ENCODE data around the gene LTO1. TPM values are rescaled to one million over a fixed set of nuclear protein-coding genes. Genes with fewer than 3 reads are reported as not detected.
"Not testable (repeated sequence)": the region's sequence is repeated elsewhere in the genome, so short reads cannot be mapped to it uniquely, and the experiment has no call there.

Gene LTO1
- polyA plus RNA-seq, 1 of the 3 experiments (the other 2 are of a cell fraction) = 30.8 TPM

- no peak for TF ChIP-seq USF2 (IDR thresholded peaks at IDR 0.05; ENCODE audit: borderline replicate concordance, low read depth, low read length)
- TF ChIP-seq EZH2phosphoT487 (IDR thresholded peaks at IDR 0.05; ENCODE audit: borderline replicate concordance, low read depth) = no peak
- TF ChIP-seq MEF2A (IDR thresholded peaks at IDR 0.05; ENCODE audit: borderline replicate concordance, low read depth) = no peak
- TF ChIP-seq ELF1 (IDR thresholded peaks at IDR 0.05) = no peak
Measured at GRCh38 chr11:69689484-69690319, 14.5 kb upstream of the LTO1 start (continued).

GRCh38 chr11:69687969-69688771 lies 13.0 kb upstream of the LTO1 start:
- H2AFZ ChIP-seq (ENCODE audit: low read depth); H3K4me2 ChIP-seq; H4K20me1 ChIP-seq (ENCODE audit: insufficient read depth); H3K9me2 ChIP-seq; POLR2A ChIA-PET; H3K9me3 ChIP-seq; DNase-seq; H3K79me2 ChIP-seq (ENCODE audit: insufficient read depth); H3K9ac ChIP-seq; H3K4me1 ChIP-seq (ENCODE audit: control insufficient read depth in 1 of 2, insufficient read depth in 2 of 2, low read depth in 1 of 2, low read length in 1 of 2); CTCF ChIA-PET; H3F3A ChIP-seq (replicated peaks; ENCODE audit: insufficient read depth); H3K27me3 ChIP-seq (ENCODE audit: insufficient read depth); H3K4me3 ChIP-seq (ENCODE audit: low read depth in 2 of 2, low read length in 1 of 2); H3K27ac ChIP-seq (ENCODE audit: low read depth in 2 of 2, low read length in 1 of 2); H3K36me3 ChIP-seq (replicated peaks in 1 of 2; ENCODE audit: control insufficient read depth in 1 of 2, insufficient read depth in 2 of 2, low read length in 1 of 2): not testable (repeated sequence)
- 67% methylated on average over 5 of the region's 5 CpGs for WGBS (ENCODE audit: low lambda C conversion rate)

GRCh38 chr11:69686856-69687255 lies 11.7 kb upstream of the LTO1 start:
- no peaks in the 10 kb centered on the region; a peak in 1 of 4 replicates for H3K4me1 ChIP-seq (ENCODE audit: control insufficient read depth in 1 of 2, insufficient read depth in 2 of 2, low read depth in 1 of 2, low read length in 1 of 2)
- ChIA-PET POLR2A (no interaction called here), CTCF (interaction anchor here (0.8 to 4.9 kb wide), 16 partner anchors 9 to 513 kb away, joined by 3 to 55 read pairs (median 6); no protein-coding TSS in a partner anchor)
- H3K79me2 ChIP-seq (ENCODE audit: insufficient read depth) = no peaks in the 10 kb centered on the region
- no peak overlapping the region for H3K9ac ChIP-seq
- H3K4me2 ChIP-seq = no peak overlapping the region
- no peak overlapping the region for H2AFZ ChIP-seq (ENCODE audit: low read depth)
- H3F3A ChIP-seq (replicated peaks; ENCODE audit: insufficient read depth) = peaks cover 2% of the 10 kb centered on the region
- no peaks in the 10 kb centered on the region for H3K9me3 ChIP-seq
- DNase-seq = no peak
- no peak overlapping the region for H3K4me3 ChIP-seq (ENCODE audit: low read depth in 2 of 2, low read length in 1 of 2)
- H4K20me1 ChIP-seq (ENCODE audit: insufficient read depth) = no peaks in the 10 kb centered on the region
- H3K27me3 ChIP-seq (ENCODE audit: insufficient read depth) = peaks cover 6% of the 10 kb centered on the region; the same call in 1 of the 2 replicates
- H3K36me3 ChIP-seq (replicated peaks in 1 of 2; ENCODE audit: control insufficient read depth in 1 of 2, insufficient read depth in 2 of 2, low read length in 1 of 2) = no peaks in the 10 kb centered on the region
- H3K9me2 ChIP-seq = no peaks in the 10 kb centered on the region
- WGBS (ENCODE audit: low lambda C conversion rate) = 50% methylated on average over 5 of the region's 8 CpGs
- no peak overlapping the region for H3K27ac ChIP-seq (ENCODE audit: low read depth in 2 of 2, low read length in 1 of 2)
- TF ChIP-seq EZH2phosphoT487 (IDR thresholded peaks at IDR 0.05; ENCODE audit: borderline replicate concordance, low read depth) (no peak), TAF1 (IDR thresholded peaks at IDR 0.05; ENCODE audit: borderline replicate concordance, low read depth, low read length) (no peak), FOXJ3 (CRISPR knock-in tag; IDR thresholded peaks at IDR 0.05) (no peak), RFX5 (IDR thresholded peaks at IDR 0.05; ENCODE audit: low read length) (no peak), MXI1 (IDR thresholded peaks at IDR 0.05; ENCODE audit: low read depth, low read length) (no peak), PBX3 (IDR thresholded peaks at IDR 0.05) (no peak), EP300 (IDR thresholded peaks at IDR 0.05; ENCODE audit: borderline replicate concordance in 1 of 2, low read depth in 1 of 2, low read length in 1 of 2) (no peak), RXRA (IDR thresholded peaks at IDR 0.05; ENCODE audit: borderline replicate concordance, low read depth) (no peak), RCOR1 (IDR thresholded peaks at IDR 0.05; ENCODE audit: low read length) (no peak), GABPA (IDR thresholded peaks at IDR 0.05; ENCODE audit: low read depth) (no peak), TEAD4 (IDR thresholded peaks at IDR 0.05; ENCODE audit: borderline replicate concordance, insufficient read depth) (no peak), REST (IDR thresholded peaks at IDR 0.05; ENCODE audit: low read depth, low read length) (no peak), ELF1 (IDR thresholded peaks at IDR 0.05) (no peak), MAX (IDR thresholded peaks at IDR 0.05; ENCODE audit: low read depth) (no peak)
